ENCODE measurements around the gene VGF.
"Not testable (repeated sequence)": the region's sequence is repeated elsewhere in the genome, so short reads cannot be mapped to it uniquely, and the experiment has no call there.

The VGF gene

DNA sequence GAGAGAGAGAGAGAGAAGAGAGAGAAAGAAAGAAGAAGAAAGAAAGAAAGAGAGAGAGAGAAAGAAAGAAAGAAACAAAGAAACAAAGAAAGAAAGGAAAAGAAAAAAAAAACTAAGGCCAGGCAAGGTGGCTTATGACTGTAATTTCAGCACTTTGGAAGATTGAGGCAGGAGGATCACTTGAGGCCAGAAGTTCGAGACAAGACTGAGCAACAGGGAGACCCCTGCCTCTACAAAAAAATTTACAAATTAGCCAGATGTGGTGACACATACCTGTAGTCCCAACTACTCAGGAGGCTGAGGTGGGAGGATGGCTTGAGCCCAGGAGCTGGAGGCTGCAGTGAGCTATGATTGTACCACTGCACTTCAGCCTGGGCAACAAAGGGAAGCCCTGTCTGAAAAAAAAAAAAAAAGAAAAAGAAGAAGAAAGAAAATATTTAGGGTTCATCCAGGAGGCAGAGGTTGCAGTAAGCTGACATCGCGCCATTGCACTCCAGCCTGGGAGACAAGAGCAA, 35.7 kb downstream of the VGF start:
- CTCF ChIA-PET, result no interaction called here
- Mint-ChIP-seq H3K4me1 (peaks cover 36% of the 10 kb centered on the region), H3K27ac (no peak overlapping the region)

DNA sequence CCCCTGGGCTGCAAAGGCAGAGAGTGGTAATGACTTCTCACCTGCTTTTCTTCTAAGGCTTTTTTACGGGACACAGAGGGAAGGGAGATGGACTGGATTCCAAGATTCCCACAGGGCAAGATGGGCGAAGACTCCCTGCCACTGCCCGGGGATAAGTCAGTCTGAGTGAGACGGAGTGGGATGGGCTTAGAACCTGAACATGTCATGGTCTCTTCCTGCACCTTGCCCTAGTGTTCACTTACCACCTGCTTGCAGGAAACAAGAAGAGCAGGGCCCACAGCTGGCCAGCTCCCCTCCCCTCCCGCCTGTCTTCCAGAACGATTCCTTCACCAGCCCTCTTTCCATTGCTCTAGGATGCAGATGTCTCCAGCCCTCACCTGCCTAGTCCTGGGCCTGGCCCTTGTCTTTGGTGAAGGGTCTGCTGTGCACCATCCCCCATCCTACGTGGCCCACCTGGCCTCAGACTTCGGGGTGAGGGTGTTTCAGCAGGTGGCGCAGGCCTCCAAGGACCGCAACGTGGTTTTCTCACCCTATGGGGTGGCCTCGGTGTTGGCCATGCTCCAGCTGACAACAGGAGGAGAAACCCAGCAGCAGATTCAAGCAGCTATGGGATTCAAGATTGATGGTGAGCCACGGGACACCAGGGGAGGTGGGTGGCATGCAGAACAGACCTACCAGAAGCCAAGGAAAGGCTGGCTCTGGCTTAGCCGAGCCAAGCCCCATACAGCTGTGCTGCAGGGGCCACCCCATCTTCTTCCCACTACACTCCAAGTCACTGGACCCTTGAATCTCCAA, 37.1 kb downstream of the VGF start:
- Mint-ChIP-seq H3K36me3 (no peaks in the 10 kb centered on the region), H3K27ac (no peak overlapping the region), H3K9me3 (no peaks in the 10 kb centered on the region), H3K4me1 (peaks cover 47% of the 10 kb centered on the region), H3K4me3 (no peak overlapping the region), H3K27me3 (peaks cover 96% of the 10 kb centered on the region)
- no peak for DNase-seq
- CTCF ChIA-PET, result interaction anchor here (0.9 to 1.2 kb wide), 2 partner anchors 9 to 64 kb away, joined by 3 read pairs; no protein-coding TSS in a partner anchor

More for the DNA sequence above, 35.7 kb downstream of the VGF start:
- no peaks in the 10 kb centered on the region for H3K36me3 Mint-ChIP-seq
- peaks cover 94% of the 10 kb centered on the region for H3K27me3 Mint-ChIP-seq
- H3K4me3 Mint-ChIP-seq, result no peak overlapping the region
- H3K9me3 Mint-ChIP-seq, result no peaks in the 10 kb centered on the region
- no peak for DNase-seq

GRCh38 chr7:101127460-101128039, 37.8 kb downstream of the VGF start:
- CTCF ChIA-PET, result interaction anchor here (1.6 kb wide), 1 partner anchor 164 kb away, joined by 3 read pairs; no protein-coding TSS in a partner anchor
- peak overlapping the region; percentile 53 for H3K4me3 Mint-ChIP-seq
- peaks cover 52% of the 10 kb centered on the region for H3K4me1 Mint-ChIP-seq
- H3K27me3 Mint-ChIP-seq, result peaks cover 100% of the 10 kb centered on the region
- H3K9me3 Mint-ChIP-seq, result no peaks in the 10 kb centered on the region
- H3K27ac Mint-ChIP-seq, result no peak overlapping the region
- no peak for DNase-seq
- H3K36me3 Mint-ChIP-seq, result no peaks in the 10 kb centered on the region

DNA sequence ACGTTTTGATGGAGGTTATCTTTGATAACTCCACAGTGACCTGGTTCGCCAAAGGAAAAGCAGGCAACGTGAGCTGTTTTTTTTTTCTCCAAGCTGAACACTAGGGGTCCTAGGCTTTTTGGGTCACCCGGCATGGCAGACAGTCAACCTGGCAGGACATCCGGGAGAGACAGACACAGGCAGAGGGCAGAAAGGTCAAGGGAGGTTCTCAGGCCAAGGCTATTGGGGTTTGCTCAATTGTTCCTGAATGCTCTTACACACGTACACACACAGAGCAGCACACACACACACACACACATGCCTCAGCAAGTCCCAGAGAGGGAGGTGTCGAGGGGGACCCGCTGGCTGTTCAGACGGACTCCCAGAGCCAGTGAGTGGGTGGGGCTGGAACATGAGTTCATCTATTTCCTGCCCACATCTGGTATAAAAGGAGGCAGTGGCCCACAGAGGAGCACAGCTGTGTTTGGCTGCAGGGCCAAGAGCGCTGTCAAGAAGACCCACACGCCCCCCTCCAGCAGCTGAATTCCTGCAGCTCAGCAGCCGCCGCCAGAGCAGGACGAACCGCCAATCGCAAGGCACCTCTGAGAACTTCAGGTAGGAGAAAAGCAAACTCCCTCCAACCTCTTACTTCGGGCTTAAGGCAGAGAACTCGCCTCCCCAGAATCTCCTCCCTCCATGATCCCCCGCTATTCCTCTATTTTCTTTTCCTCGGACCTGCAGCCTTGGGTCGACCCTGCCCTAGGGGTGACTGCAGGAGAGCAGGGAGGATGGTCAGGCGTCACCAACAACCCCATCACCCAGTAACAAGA, 38.5 kb downstream of the VGF start, which contains the start of gene SERPINE1:
TSS of gene SERPINE1 (plus strand) at position 454 of the 809 bp plus-strand sequence. CDS start 1,290 bp downstream, outside the sequence.
- Mint-ChIP-seq H3K4me1 (peaks cover 58% of the 10 kb centered on the region), H3K36me3 (no peaks in the 10 kb centered on the region), H3K9me3 (no peaks in the 10 kb centered on the region), H3K27me3 (peaks cover 100% of the 10 kb centered on the region), H3K27ac (no peak within 1 kb of the TSS), H3K4me3 (peak within 1 kb of the TSS; percentile 53)
- CTCF ChIA-PET, result interaction anchor here (1.1 to 2.0 kb wide), 5 partner anchors 11 to 164 kb away, joined by 3 to 5 read pairs (median 3); partner anchors contain the start of gene TRIM56
- DNase-seq, result peak; percentile 82

DNA sequence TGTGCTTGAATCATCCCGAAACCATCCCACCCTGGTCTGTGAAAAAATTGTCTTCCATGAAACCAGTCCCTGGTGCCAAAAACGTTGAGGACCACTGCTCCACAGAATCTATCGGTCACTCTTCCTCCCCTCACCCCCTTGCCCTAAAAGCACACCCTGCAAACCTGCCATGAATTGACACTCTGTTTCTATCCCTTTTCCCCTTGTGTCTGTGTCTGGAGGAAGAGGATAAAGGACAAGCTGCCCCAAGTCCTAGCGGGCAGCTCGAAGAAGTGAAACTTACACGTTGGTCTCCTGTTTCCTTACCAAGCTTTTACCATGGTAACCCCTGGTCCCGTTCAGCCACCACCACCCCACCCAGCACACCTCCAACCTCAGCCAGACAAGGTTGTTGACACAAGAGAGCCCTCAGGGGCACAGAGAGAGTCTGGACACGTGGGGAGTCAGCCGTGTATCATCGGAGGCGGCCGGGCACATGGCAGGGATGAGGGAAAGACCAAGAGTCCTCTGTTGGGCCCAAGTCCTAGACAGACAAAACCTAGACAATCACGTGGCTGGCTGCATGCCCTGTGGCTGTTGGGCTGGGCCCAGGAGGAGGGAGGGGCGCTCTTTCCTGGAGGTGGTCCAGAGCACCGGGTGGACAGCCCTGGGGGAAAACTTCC, 39.2 kb downstream of the VGF start:
- DNase-seq, result peak; percentile 25
- H3K36me3 Mint-ChIP-seq, result no peaks in the 10 kb centered on the region
- H3K27ac Mint-ChIP-seq, result no peak overlapping the region
- peaks cover 99% of the 10 kb centered on the region for H3K27me3 Mint-ChIP-seq
- H3K4me3 Mint-ChIP-seq, result peak overlapping the region; percentile 16
- no peaks in the 10 kb centered on the region for H3K9me3 Mint-ChIP-seq
- H3K4me1 Mint-ChIP-seq, result peaks cover 61% of the 10 kb centered on the region
- CTCF ChIA-PET, result interaction anchor here (0.7 to 2.0 kb wide), 6 partner anchors 11 to 165 kb away, joined by 3 to 5 read pairs (median 3); partner anchors contain the start of gene TRIM56

GRCh38 chr7:101124376-101125056, 40.9 kb downstream of the VGF start:
- H3K27me3 Mint-ChIP-seq, result peaks cover 99% of the 10 kb centered on the region

GRCh38 chr7:101123703-101124068, 41.7 kb downstream of the VGF start:
- Mint-ChIP-seq H3K4me1 (peaks cover 61% of the 10 kb centered on the region), H3K27me3 (peaks cover 97% of the 10 kb centered on the region), H3K27ac (no peak overlapping the region), H3K9me3 (no peaks in the 10 kb centered on the region), H3K36me3 (no peaks in the 10 kb centered on the region), H3K4me3 (no peak overlapping the region)
- CTCF ChIA-PET, result interaction anchor here (0.8 to 1.7 kb wide), 2 partner anchors 15 to 69 kb away, joined by 3 to 6 read pairs; no protein-coding TSS in a partner anchor
- DNase-seq, result no peak

More at GRCh38 chr7:101124376-101125056, 40.9 kb downstream of the VGF start:
- Mint-ChIP-seq H3K4me1 (peaks cover 61% of the 10 kb centered on the region), H3K9me3 (no peaks in the 10 kb centered on the region), H3K4me3 (no peak overlapping the region), H3K36me3 (no peaks in the 10 kb centered on the region), H3K27ac (peak overlapping the region; percentile 76)
- CTCF ChIA-PET, result interaction anchor here (0.7 to 2.0 kb wide), 4 partner anchors 10 to 46 kb away, joined by 3 to 5 read pairs (median 3); no protein-coding TSS in a partner anchor
- peak; percentile 30 for DNase-seq

DNA sequence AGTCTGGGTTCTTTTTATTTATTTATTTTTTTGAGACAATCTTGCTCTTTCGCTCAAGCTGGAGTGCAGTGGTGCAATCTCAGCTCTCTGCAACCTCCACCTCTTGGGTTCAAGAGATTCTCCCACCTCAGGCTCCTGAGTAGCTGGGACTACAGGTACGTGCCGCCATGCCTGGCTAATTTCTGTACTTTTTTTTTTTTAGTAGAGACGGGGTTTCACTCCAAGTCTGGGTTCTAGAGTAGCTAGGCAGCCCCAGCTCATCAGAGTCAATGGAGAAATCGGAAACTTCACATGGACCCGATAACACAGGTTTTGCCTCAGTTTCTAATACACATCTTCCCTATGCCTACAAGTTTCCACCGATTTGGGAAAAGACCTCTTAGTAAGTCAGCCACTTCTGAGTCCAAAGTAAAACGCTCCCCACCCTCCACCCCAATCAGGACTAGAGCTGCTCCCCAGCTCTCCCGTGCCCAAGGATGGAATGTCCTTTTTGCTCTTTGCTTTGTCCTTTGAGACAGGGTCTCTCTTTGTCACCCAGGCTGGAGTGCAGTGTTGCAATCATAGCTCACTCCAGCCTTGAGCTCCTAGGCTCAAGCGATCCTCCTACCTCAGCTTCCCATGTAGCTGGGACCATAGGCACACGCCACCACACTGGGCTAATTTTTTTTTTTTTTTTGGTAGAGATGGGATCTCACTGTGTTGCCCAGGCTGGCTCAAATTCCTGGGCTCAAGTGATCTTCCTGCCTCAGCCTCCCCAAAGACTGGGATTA, 42.3 kb downstream of the VGF start:
- CTCF ChIA-PET, result interaction anchor here (0.8 to 1.7 kb wide), 6 partner anchors 15 to 121 kb away, joined by 3 to 6 read pairs (median 4); no protein-coding TSS in a partner anchor
- H3K36me3 Mint-ChIP-seq, result no peaks in the 10 kb centered on the region
- peaks cover 58% of the 10 kb centered on the region for H3K4me1 Mint-ChIP-seq
- H3K4me3 Mint-ChIP-seq, result no peak overlapping the region
- no peak overlapping the region for H3K27ac Mint-ChIP-seq
- H3K9me3 Mint-ChIP-seq, result no peaks in the 10 kb centered on the region
- no peak for DNase-seq
- peaks cover 91% of the 10 kb centered on the region for H3K27me3 Mint-ChIP-seq

DNA sequence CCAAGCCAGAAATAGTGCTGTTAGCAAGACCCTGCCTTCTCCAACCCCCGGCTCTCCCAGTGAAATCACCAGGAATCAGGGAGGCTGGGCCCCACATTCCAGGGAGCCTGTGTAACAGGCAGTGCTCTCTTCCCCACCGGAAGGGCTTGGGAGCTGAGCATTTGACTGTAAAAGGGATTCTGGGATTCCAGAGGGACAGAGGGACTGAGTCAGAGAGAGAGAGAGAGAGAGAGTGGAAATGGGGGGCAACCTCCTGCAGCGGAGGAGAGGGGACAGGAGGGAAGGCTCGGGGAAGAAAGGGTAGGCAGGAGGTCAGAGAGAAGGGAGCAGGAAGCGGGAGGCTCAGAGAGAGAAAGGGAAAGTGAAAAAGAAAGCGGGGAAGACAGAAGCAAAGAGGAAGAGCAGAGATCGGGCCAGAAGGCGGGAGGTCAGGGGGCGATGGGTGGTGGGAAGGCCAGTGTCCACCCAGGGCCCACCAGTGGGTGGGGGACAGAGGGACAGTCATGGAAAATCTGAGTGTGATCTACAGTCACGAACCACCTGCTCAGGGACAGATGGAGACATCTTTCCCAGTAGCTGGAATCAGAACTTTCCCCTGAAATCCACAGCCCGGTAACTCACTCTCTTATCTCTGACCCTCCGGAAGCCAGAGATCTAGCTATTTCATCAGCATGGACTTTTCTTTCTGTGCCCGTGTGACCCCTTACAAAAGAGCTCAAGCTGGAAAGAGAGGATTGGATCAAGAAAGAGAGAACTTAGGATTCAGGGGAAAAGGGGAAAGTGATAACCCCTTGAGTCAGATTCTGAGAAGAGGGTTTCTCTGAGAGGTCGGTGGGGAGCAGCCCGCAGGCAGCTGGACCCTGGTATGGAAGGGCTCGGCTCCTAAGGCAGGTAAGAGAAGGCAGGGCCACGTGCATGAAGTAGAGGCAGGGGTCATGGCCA, 43.1 kb downstream of the VGF start:
- Mint-ChIP-seq H3K4me3 (peak overlapping the region; percentile 59), H3K9me3 (no peaks in the 10 kb centered on the region), H3K36me3 (no peaks in the 10 kb centered on the region), H3K4me1 (peaks cover 50% of the 10 kb centered on the region), H3K27ac (peak overlapping the region; percentile 42), H3K27me3 (peaks cover 88% of the 10 kb centered on the region)
- CTCF ChIA-PET, result interaction anchor here (1.0 to 1.7 kb wide), 5 partner anchors 16 to 121 kb away, joined by 3 to 6 read pairs (median 4); no protein-coding TSS in a partner anchor
- no peak for DNase-seq

- CTCF ChIA-PET, H3K27ac Mint-ChIP-seq, H3K36me3 Mint-ChIP-seq, DNase-seq, H3K9me3 Mint-ChIP-seq: not testable (repeated sequence)
- Mint-ChIP-seq H3K27me3 (peaks cover 88% of the 10 kb centered on the region), H3K4me1 (peaks cover 43% of the 10 kb centered on the region), H3K4me3 (peak overlapping the region; percentile 59)
These were observed 43.8 kb downstream of the VGF start for GRCh38 chr7:101121631-101121990.

DNA sequence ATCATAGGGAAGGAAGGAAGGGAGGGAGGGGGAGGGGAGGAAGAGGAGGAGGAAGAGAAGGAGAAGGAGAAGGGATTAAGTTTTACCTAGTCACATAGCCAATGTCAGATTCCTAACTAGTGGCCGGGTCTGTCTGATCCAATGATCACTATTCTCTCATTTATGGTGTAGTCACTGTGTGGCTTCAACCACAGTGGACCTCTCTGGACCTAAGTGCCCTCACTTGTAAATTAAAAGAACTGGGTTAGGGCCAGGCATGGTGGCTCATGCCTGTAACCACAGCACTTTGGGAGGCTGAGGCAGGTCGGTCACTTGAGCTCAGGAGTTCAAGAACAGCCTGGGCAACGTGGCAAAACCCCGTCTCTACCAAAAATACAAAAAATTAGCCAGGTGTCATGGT, 45.1 kb downstream of the VGF start:
- Mint-ChIP-seq H3K4me1 (peaks cover 32% of the 10 kb centered on the region), H3K27ac (no peak overlapping the region), H3K36me3 (no peaks in the 10 kb centered on the region), H3K27me3 (peaks cover 77% of the 10 kb centered on the region), H3K9me3 (no peaks in the 10 kb centered on the region), H3K4me3 (no peak overlapping the region)
- CTCF ChIA-PET, result interaction anchor here (0.9 kb wide), 1 partner anchor 72 kb away, joined by 6 read pairs; no protein-coding TSS in a partner anchor
- DNase-seq, result no peak
